ENCODE results near the gene GBP4.

The GBP4 gene

DNA sequence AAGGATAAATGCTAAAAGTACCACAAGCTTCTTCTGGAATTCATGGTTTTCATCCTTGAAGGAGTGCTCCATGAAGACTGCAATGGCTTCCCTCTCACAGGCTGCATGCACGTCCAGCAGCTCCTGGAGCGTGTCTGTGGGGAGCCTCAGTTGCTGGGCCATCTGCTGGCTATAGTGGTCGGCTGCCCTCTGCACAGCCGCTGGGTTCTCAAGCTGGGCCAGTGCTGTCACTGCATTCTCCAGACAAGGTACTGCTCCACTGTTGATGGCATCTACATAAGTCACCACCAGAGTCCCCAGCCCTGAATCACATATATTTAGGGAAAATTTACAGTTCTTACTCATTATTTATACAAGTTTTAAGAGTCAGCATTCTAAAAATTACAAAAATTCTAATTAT is 8.7 kb downstream of the GBP4 start (continued):
- TF ChIP-seq, protein P1, sequence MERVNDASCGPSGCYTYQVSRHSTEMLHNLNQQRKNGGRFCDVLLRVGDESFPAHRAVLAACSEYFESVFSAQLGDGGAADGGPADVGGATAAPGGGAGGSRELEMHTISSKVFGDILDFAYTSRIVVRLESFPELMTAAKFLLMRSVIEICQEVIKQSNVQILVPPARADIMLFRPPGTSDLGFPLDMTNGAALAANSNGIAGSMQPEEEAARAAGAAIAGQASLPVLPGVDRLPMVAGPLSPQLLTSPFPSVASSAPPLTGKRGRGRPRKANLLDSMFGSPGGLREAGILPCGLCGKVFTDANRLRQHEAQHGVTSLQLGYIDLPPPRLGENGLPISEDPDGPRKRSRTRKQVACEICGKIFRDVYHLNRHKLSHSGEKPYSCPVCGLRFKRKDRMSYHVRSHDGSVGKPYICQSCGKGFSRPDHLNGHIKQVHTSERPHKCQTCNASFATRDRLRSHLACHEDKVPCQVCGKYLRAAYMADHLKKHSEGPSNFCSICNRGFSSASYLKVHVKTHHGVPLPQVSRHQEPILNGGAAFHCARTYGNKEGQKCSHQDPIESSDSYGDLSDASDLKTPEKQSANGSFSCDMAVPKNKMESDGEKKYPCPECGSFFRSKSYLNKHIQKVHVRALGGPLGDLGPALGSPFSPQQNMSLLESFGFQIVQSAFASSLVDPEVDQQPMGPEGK (tag by site-specific recombination; IDR thresholded peaks at IDR 0.05), result no peak

DNA sequence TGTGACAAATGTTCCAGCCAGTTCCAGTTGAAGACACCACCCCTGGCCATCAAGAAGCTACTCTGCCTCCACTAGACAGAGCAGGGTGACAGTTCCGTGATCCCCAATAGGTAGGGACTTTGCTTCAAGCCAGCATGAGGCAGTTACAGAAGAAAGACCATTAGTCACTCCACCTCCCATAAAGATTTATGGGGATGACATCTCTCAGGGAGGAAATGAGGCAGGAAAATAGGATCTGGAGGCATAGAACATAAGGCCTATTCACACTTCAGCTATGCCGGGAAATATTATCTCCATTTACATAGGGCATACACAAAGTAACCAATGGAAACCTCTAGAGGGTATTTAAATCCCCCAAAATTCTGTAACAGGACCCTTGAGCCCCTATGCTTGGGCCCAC is 19.4 kb downstream of the GBP4 start:
- Histone ChIP-seq H3K4me3 (ENCODE audit: low read depth, low read length) (no peak overlapping the region), H3K9me3 (ENCODE audit: control insufficient read depth, insufficient read depth, low read depth, low read length) (no peaks in the 10 kb centered on the region), H3K4me1 (ENCODE audit: control insufficient read depth, insufficient read depth, low read length) (no peaks in the 10 kb centered on the region), H3K27ac (ENCODE audit: extremely low read depth, low read depth, low read length) (no peak overlapping the region), H3K36me3 (ENCODE audit: control insufficient read depth in 2 of 2, insufficient read depth in 1 of 2, low read length in 2 of 2) (no peaks in the 10 kb centered on the region)
- ChIA-PET POLR2A (no interaction called here), CTCF (no interaction called here)
- TF ChIP-seq ZNF791 (tag by site-specific recombination; IDR thresholded peaks at IDR 0.05), result no peak
- no peak for TF ChIP-seq ZNF174 (tag by site-specific recombination; IDR thresholded peaks at IDR 0.05)
- TF ChIP-seq, protein P2, sequence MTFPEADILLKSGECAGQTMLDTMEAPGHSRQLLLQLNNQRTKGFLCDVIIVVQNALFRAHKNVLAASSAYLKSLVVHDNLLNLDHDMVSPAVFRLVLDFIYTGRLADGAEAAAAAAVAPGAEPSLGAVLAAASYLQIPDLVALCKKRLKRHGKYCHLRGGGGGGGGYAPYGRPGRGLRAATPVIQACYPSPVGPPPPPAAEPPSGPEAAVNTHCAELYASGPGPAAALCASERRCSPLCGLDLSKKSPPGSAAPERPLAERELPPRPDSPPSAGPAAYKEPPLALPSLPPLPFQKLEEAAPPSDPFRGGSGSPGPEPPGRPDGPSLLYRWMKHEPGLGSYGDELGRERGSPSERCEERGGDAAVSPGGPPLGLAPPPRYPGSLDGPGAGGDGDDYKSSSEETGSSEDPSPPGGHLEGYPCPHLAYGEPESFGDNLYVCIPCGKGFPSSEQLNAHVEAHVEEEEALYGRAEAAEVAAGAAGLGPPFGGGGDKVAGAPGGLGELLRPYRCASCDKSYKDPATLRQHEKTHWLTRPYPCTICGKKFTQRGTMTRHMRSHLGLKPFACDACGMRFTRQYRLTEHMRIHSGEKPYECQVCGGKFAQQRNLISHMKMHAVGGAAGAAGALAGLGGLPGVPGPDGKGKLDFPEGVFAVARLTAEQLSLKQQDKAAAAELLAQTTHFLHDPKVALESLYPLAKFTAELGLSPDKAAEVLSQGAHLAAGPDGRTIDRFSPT (tag by site-specific recombination; IDR thresholded peaks at IDR 0.05), result no peak
- no peak for TF ChIP-seq MYNN (tag by site-specific recombination; IDR thresholded peaks at IDR 0.05; ENCODE audit: borderline replicate concordance)
- TF ChIP-seq ZNF112 (tag by site-specific recombination; IDR thresholded peaks at IDR 0.05), result no peak
- TF ChIP-seq ZNF629 (tag by site-specific recombination; IDR thresholded peaks at IDR 0.05), result no peak
- no peak for TF ChIP-seq REPIN1 (tag by site-specific recombination; IDR thresholded peaks at IDR 0.05; ENCODE audit: low read depth)
- no peak for TF ChIP-seq SCRT2 (tag by site-specific recombination; IDR thresholded peaks at IDR 0.05)

DNA sequence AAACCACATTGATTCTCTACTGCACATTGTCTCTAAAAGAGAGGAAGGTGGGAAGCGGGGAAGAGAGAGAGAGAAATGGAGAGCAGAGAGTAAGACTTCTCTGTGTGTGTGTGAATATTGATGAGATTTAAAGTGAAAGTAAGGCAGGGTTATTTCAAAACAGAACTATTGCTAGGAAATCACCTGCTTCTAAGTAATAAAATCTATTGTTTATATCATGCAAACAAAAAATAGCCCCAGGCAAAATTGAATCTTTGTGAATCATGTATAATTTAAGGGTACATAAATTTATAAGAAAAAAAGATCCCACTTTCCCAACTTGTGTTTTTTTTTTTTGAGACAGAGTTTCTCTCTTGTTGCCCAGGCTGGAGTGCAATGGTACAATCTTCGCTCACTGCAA is 21.8 kb downstream of the GBP4 start:
- Histone ChIP-seq H3K4me1 (ENCODE audit: control insufficient read depth, insufficient read depth, low read length) (no peaks in the 10 kb centered on the region), H3K9me3 (ENCODE audit: control insufficient read depth, insufficient read depth, low read depth, low read length) (no peaks in the 10 kb centered on the region), H3K27ac (ENCODE audit: extremely low read depth, low read depth, low read length) (no peak overlapping the region), H3K36me3 (ENCODE audit: control insufficient read depth in 2 of 2, insufficient read depth in 1 of 2, low read length in 2 of 2) (no peaks in the 10 kb centered on the region), H3K4me3 (ENCODE audit: low read depth, low read length) (no peak overlapping the region)
- CTCF ChIA-PET, result interaction anchor here (0.5 kb wide), 1 partner anchor 278 kb away, joined by 3 read pairs; no protein-coding TSS in a partner anchor
- no peak for TF ChIP-seq ZNF785 (tag by site-specific recombination; IDR thresholded peaks at IDR 0.05)
- no peak for TF ChIP-seq ZNF629 (tag by site-specific recombination; IDR thresholded peaks at IDR 0.05)
- no peak for TF ChIP-seq HOXC10 (CRISPR knock-in tag; IDR thresholded peaks at IDR 0.05)
- no peak for TF ChIP-seq ZNF292 (tag by site-specific recombination; IDR thresholded peaks at IDR 0.05; ENCODE audit: borderline replicate concordance, low read depth)
- no peak for TF ChIP-seq ZNF155 (tag by site-specific recombination; IDR thresholded peaks at IDR 0.05)
- TF ChIP-seq ZNF404 (tag by site-specific recombination; IDR thresholded peaks at IDR 0.05), result no peak
- TF ChIP-seq ZNF37A (tag by site-specific recombination; IDR thresholded peaks at IDR 0.05), result no peak
- TF ChIP-seq, protein P3, sequence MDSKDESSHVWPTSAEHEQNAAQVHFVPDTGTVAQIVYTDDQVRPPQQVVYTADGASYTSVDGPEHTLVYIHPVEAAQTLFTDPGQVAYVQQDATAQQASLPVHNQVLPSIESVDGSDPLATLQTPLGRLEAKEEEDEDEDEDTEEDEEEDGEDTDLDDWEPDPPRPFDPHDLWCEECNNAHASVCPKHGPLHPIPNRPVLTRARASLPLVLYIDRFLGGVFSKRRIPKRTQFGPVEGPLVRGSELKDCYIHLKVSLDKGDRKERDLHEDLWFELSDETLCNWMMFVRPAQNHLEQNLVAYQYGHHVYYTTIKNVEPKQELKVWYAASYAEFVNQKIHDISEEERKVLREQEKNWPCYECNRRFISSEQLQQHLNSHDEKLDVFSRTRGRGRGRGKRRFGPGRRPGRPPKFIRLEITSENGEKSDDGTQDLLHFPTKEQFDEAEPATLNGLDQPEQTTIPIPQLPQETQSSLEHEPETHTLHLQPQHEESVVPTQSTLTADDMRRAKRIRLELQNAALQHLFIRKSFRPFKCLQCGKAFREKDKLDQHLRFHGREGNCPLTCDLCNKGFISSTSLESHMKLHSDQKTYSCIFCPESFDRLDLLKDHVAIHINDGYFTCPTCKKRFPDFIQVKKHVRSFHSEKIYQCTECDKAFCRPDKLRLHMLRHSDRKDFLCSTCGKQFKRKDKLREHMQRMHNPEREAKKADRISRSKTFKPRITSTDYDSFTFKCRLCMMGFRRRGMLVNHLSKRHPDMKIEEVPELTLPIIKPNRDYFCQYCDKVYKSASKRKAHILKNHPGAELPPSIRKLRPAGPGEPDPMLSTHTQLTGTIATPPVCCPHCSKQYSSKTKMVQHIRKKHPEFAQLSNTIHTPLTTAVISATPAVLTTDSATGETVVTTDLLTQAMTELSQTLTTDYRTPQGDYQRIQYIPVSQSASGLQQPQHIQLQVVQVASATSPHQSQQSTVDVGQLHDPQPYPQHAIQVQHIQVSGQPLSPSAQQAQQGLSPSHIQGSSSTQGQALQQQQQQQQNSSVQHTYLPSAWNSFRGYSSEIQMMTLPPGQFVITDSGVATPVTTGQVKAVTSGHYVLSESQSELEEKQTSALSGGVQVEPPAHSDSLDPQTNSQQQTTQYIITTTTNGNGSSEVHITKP (tag by site-specific recombination; IDR thresholded peaks at IDR 0.05), result no peak
- POLR2A ChIA-PET, result no interaction called here
